ENCODE data around the gene UFM1.

DNA sequence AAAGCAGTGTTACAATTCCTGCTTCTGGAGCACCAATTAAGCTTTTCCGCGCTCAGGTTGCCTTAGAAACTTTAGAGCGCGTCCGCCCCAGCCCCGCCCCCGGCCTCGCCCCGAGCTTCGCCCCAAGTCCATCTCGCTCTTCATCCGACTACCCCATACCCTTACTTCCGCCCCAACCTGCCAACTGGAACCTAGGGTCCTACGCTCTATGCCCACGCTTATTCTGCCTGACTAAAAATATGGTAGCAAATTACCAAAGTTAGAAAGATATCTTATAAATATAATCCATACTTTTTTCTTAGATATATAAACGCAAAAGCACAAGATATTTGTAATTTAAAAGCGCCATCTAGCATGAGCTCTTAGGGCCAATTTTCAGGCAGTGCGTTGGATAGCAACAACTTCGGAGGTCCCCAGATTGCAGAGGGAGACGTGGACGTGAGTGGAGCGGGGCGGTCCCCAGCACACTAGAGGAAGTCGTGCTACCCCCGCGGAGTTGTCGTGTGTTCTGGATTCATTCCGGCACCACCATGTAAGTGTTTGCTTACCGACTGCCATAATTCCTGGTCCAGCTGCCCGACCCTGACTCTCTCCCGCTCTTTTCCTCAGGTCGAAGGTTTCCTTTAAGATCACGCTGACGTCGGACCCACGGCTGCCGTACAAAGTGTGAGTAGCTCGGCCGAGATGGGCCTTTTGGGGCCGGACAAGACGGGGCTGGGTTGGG is at the start of gene UFM1:
- no peak for TF ChIP-seq CTCF (conservative IDR thresholded peaks at IDR 0.05; ENCODE audit: low read length)
- no peak for TF ChIP-seq EZH2phosphoT487 (IDR thresholded peaks at IDR 0.05; ENCODE audit: borderline replicate concordance)

Data from Loucy (cell line).